Measurements from ENCODE around the gene POLG. TPM values are rescaled to one million over a fixed set of nuclear protein-coding genes. Genes with fewer than 3 reads are reported as not detected.

Gene POLG
- total RNA-seq (2014; rRNA removed; shearing (Covaris generic)): 19.5 and 36.9 TPM in 2 replicates

DNA sequence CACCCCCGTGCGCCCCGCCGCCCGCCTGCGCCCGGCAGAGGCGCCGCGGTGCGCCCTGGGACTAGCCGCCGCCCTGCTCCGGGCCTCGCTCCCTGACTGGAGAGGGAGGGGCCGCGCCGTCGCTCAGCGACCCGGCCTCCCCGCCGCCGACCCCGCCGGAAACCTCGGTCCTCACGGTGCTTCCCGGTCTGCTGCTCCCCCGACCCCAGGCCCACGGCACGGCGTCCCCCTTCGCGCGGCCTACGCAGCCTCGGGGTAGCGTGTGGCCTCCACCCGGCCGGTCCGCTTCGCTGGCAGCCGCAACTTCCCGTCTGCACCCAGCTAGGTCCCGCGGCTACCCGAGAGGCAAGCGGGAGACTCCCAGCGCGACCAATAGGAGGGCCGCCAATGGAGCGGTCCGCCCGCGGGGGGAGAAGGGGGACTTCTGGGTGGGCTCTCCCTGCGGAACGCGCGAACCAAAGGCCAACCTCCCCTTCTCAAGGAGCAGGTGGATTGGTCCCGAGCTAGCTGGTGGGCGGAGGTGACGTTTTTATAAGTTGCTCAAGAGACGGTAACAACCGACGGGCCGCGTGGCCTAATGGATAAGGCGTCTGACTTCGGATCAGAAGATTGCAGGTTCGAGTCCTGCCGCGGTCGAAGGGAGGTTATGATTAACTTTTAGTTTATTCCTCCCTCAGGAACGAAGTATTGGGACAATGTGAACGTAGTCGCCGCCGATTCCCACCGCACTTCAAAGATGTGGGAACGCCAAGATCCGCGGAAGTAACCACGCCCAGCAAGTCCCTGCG is at the start of gene POLG:
TSS of gene POLG (minus strand) at position 315 of the 788 bp plus-strand sequence. CDS start 1,070 bp downstream, outside the sequence.
- DNase-seq (ENCODE audit: low spot score): peak; percentile 98

DNA sequence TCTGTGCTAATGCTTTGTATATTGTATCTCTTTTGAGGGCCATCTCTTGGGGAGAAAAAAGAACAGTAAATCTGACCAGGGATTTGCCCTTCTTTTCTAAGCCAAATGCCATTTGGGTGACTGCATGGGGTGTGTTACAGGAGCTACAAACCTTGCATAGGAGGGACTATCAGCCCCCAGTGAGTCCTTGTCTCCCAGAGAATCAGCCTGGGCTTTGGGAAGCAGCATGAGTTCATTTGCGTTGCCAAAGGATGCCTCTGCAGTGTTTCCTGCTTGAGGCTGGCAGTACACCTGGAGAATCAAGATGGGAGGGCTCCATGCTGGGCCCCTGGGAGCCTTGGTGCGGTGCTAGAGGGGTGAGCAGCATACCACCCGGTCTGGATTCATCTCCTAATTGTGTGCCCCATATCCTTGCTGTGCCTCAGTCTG is 49.6 kb upstream of the POLG start:
- DNase-seq (ENCODE audit: low spot score): no peak

DNA sequence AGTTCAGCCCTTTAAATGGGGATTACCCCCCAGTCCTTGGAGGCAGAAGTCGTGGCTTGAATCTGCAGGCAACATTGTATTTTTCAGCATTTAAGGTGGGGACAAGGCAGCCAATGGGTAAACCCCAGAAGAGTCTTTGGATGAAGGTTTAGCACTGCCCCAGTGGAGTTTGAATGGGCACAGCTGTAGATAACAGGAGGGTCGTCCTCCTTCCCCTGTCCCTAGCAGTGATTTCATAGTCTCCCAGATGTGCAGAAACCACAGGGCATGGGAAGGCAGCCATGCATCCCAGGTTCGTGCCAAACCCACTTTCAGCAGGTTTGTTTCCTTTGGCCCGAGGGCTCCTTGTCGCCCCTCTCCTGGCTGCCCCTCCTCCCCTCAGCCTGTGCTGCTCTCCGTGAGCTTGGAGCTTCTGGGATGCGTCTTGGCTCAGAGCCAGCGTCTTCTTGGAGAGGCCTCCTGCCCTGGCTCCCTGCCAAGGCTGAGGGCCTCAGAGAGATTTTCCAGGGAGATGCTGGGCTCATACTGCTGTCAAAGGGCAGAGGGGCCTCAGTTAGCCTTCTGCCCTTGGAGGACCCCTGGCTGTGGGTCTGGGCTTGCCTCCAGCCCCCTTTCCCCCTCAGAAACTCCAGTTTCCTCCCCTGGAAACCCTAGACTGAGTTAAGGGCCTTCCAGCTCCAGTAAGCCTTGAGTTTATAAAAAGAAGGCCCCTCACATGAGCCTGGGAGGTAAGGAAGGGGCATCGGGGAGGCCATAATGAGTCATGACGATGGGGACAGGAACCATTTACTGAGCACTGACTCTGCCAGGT is 48.9 kb upstream of the POLG start:
- DNase-seq (ENCODE audit: low spot score): peak; percentile 81

DNA sequence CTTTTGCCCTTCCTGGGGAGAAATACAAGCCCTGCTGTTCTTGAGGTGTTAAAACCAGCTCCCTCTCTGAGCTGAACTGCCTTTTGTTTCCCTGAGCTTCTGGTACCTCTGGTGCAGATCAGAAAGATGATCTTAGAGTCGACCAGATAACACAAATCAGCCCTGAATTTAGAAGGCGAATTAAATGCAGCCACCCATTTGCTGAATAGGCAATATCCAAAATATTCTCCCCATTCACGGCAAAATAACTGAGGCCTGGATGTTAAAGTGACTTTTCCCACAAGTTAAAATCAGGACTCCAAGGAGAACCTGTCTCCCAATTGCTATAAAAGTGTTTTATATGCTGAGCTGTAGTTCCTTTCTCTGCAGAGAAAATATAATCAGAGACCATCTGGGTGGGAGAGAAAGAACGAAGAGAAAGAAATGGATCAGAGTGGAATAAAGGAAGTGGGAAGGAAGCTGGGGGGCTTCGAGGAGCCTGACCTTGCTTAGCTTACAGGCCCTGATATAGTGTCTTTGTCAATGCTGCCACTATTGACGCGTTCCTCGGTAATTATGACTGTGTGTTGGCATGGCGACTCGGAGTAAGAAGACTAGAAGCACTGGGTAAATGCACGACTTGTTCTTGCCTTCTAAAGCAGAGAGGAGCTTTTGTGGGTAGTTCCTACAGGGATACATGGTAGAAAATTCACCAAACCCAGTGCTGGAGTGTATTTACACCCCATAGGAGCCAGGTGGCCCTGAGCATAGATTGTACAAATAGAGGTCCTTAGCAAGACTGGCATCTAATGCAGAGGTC is 47.5 kb upstream of the POLG start:
- no peak for DNase-seq (ENCODE audit: low spot score)

DNA sequence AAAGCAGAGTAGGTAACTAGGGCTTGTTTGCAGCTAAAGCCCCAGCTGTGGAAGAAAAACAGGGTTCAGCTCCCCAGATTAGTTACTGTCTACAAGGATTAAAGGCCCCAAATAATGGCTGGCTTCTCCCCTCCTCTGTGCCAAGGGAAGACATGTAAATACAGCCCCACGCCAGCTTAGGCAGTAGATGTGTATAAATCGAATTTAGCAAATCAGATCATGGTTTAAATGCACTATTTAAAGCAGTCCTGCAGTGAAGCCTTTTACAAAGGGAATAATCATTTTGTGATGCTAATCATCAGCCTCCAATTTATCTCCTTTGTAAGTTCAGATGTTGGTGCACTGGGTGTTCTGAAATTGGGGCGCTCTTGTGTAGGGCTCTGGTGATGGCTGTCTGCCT is 46.7 kb upstream of the POLG start:
- DNase-seq (ENCODE audit: low spot score): no peak

DNA sequence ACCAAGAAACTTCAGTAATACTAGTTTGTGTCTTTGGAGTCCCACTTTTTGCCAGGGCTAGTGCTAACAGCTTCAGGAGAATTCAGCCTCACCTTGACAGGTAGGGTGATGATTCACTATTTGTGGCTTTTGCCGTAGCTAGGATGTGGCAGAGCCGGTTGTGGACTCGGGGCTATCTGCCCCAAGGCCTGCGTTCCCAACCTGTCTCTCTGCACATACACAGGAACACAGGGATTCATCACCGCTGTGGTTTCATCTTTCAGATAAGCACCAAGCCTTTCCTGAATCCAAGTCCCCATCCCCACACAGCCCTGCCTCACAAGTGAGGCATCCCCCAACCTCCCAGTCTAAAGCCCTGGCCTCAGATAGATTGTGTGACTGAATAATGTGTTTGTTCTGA is 45.2 kb upstream of the POLG start:
- DNase-seq (ENCODE audit: low spot score): no peak

DNA sequence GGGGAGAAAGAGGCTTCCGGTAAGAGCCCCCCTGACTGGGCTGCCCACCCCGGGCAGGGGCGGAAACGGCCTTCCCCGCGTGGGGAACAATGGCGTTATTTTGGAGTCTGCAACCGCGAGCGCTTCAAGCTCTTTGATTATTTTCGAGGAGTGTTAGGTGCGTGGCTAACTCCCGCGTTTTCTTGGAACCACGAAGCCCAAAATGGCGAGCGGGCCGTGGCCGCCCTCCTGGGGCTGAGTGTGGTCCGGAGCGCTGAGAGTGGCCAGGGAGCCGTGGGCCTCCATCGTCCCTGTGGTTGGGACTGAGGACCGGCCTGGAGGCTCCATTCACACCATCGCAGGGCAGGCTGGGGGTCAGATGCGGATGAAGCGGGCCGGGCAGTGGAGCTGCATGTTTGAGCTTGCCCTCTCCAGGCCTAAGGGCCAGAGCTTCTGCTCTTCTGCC is 44.6 kb upstream of the POLG start:
- DNase-seq (ENCODE audit: low spot score): no peak

DNA sequence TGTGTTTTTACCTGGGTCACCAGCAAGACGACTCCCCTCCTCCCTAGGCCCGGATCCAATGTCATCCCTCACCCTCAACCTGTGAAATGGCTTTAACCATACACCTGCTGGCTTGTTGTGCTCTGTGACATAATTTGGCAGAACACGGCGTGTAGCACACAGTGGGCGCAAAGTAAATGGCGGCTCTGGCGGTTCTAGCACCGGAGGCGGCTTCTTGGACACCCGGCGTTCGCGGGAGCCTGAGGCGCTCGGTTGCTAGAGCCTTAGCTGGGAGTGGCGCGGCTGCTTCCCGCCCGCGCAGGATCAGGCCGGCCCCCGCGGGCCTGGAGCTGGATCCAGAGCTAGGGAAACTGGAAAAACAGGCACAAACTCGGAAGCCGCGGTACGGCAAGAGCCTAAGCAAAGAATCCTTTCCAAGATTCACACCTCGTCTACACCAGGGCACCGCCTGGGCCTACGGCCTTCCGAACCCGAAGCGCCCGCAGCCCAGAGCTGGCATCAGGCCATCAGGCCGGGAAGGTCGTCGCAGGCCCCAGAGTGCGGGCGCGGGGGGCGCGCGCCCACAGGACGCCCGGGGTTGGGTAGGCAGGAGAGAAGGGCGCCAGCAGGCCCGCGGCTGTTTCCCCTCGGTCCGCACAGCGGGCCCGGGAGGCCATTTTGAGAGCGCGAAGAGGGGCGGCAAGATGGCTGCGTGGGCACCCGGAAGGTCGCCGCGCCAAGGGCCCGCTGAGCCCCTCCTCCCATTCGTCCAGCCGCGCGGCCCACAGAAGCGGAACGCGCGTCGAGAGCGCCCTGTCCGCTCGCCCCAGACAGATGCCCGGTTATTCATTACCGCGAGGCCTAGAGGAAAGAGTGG is 43.9 kb upstream of the POLG start:
- DNase-seq (ENCODE audit: low spot score): no peak

DNA sequence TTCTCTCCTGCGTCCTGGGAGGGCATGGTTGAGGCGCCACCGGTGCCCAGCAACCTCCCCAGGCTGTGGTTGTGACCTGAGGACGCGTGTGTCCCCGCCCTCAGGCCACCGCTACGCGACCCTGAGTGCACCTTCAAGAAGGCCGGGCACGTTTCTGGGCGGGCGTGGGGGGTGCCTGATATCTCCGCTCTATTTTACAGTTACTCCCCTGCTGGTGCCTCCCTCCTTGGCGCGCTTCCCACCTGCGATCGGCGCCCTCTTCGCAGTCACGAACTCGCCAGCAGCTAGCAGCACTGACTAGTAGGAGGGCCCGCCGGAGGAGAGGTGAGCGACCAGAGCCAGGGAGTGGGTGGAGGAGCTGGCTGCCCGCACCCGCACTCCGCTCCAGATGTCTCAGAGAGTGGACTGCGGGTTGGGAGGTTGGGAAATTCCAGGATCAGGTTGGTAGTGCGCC is 43.2 kb upstream of the POLG start:
- DNase-seq (ENCODE audit: low spot score): no peak

DNA sequence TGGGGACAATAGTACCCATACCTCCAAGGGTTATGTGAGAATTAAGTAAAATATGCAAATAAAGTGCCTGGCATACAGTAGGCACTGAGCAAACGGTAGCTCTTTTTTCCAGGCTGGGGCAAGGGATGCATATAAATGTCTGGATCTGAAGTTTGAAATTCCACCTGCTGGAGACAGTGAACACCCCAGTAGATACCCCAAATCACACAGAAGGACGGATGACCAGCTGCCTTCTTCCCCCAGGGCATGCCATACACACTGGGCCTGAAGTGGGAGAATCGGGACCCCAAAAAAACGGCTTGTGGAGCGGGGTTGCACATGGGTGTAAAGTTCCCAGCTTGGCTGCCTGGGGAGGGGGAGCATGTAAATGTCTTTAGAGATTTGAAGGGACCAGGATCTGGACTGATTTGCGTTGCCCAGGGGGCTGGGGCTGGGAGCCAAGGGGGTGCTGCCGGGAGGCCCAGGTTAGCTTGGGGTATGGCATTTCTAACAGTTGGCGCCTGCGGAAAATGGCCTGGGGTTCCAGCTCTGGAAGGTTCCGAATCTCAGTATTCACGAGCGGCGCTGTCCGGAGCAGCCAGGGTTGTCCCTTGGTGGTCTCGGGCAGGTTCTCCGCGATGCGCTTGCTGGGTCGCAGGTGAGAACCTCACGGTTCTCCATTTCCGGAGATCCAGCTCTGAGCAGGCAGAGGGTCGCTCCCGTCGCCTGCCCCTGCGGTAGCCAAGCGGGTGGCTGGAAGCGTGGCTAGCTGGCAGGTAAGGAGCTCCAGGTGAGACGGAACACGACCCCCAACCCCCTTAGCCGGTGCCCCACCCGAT is 42.6 kb upstream of the POLG start:
- DNase-seq (ENCODE audit: low spot score): no peak

DNA sequence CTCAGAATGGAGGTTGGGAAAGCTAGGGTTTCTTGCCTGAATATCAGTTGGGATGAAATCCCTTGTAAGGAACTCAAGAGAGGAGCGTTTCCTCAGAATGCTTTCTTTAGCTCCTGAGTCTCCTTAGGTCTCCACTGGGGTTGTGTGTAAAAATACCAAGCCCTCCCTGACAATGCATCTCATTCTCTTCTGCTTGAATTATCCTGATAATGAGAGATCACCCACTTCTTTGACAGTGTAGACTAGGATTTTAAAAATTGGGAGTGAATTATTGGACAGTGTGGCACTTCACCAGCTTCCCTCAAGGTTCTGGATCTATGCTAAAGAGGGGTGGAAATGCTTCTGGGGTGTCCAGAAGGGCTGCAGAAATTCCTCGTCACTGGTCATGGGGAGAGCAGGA is 41.8 kb upstream of the POLG start:
- DNase-seq (ENCODE audit: low spot score): no peak

DNA sequence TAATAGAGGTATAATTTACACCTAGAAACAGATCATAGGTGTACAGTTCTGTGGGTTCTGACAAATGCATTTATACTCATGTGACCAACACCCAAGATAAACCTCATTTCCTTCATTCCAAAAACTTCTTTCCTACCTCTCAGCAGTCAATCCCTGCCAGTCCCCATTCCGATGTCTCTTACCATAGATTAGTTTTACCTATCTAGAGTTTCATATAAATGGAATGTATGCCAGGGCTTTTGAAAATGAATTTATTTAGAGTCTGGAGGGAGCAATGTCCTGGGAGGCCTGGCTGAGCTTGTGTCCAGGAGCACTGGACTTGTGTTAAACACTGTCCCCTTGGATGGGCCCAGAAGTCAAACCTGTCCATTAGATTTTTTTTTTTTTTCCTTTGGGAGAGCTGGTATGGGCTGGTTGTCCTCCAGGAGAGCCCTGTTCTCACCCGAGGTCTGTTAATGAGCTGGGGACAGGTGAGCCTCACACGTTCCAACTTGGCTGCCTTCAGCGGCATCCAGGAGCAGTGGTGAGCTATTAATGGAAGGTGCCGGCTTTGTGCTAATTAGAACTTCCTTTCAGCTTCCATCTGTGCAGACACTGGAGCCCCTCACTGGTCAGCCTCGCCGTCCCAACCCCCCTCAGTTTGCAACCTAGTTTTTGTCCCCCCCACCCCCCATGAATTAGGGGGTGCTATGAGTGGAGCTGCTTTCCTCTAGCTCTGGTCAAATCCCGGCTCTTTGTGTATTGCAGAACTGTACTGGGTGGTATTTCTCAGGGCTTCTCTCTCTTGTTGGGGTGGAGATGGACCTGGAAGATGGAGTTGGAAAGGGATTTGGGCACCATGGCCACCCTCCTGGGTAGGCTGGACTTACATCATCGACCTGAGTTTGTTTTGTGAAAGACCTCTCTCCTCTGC is 40.7 kb upstream of the POLG start:
- DNase-seq (ENCODE audit: low spot score): no peak

DNA sequence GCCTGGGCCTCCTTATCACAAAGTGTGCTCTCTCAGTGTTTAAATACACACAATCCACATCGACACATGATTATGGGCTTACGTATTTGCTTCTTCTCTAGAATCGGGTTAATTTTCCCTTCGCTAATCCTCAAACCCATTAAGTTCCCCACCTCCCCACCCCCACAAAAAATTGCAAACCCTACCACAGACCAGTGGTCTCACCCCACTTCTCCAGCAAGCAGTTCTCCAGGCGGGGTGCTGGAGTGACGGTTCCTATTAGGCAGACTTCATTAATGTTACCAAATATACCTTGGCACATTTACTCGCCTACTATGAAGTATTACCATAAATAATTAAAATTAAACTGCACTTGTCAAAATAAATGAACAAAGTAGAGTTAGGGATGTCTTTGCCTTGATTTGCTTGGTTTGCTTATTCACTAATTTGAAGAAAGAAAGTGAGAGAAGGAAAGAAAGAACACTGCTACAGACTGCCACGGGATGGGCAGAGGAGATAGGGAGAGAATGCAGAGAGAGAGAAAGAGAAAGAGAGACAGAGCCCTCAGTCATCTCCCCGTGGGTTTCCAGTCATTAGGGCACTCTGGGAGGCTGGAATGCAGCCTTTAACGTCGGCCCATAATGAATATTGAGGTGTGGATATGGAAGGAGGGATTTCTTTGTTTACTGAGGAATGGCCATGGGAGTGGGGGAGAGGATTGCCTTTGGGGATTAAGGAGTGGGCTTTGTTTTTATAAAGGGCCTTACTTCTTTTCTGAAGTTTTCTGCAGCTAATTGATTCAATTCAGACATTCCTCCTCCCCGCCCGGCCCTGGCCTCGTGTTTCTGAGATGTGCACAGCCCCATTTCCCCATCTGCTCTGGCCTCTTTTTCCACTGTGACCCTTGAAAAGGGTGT is 39.7 kb upstream of the POLG start:
- no peak for DNase-seq (ENCODE audit: low spot score)

DNA sequence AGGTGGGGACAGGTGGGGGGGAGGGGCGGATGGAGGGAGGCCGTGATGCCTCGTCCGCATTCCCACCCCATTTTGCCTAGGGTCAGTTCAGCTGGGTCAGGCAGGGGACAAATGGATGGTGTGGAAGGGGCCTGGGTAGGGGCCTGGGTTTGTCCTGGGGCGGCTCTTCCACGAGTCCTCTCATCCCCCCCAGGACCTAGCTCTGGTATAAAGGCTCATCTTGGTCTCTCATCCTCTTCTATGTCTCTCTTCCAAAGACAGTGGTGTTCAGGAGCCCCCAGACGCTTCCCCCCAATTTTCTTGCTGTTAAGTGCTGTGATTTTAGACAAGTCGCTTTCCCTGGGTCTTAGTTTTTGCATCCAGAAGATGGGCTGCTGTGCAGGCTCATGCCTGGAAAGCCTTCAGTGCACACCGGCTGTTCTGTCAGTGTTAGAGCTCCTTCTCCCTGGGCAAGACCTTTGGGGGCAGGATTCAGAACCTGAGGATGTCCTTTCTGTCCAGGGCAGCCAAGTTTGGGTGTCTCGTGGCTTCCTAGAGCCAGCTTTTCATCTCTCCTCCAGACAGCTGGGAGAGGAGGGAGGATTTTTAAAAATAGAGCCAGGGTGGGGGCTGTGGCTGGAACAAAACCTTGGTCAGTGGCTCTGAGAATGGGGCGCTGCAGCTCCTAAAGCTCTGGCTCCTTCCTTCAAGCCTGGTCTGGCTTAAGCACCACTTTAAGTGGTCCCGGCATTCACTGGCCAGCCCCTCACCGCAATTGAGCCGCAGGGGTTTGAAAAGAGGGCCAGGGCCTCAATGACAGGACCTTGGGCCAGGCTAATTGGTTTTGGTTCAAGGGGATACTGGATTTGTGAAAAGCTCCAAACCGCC is 37.7 kb upstream of the POLG start:
- no peak for DNase-seq (ENCODE audit: low spot score)

DNA sequence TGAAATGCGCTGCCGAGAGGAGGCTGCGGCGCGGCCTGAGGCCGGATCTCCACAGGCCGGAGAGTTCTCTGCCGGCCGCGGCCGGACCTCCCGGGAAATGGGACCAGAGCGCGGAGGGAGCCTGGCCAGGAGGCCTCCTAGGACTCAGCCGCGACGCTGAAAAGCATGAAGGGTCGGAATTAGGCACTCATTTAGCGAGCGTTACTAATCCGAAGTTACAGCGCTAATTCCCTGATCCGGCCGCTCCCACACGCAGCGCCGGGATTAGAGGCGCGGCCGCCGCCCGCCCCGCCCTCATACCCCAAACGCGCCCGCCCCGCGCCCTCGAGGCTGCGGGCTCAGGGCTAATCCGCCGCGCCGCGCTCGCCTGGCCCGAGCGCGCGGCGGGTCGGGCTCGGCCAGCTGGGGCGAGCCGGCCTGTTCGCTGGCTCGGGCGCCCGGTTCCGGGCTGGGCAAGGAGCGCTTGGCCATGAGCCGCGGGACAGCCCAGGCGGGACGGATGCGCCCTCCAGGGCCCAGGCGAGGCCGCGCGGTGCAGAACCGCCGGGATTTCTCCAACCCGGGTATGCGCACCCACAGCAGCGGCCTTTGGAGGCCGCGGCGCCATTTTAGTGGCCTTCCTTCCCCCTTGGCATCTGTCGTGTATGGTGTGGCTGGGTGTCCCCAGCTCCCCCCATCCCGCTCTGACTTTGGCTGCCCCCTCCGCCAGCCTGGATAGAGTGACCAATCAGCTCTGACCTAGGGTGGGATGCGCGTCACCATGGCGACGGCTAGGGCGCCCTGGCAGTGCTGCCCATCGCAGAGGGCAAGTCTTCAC is 36.8 kb upstream of the POLG start:
- no peak for DNase-seq (ENCODE audit: low spot score)

DNA sequence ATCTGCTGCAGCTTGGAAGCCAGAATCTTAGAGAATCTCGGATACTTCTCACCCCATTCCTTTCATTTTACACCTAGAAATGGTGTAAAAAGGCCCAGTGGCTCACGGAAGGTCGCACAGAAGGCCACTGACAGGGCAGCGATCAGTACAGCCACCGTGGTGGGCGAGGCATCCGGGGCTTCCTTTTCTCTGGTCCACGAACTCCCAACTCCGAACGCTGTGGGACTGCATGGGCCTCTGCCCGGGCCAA is 36.3 kb upstream of the POLG start:
- no peak for DNase-seq (ENCODE audit: low spot score)

Measured in H4 (cell line).